SK-N-SH (cell line): ENCODE data around the gene DSTN. TPM values are rescaled to one million over a fixed set of nuclear protein-coding genes. Genes with fewer than 3 reads are reported as not detected.
A peak's percentile ranks its signal among the peaks of the same experiment; 100 is the strongest.

Experiments used
- CTCF ChIA-PET: fragments of 300-600, 350-600 bp; formaldehyde crosslinking; extraction: SDS; loops from one replicate; lab custom pipeline; 2021; lab: Yijun Ruan, JAX
- POLR2A ChIA-PET: fragments of 350-600 bp; sonication (Branson Sonifier 250); formaldehyde crosslinking; extraction: SDS; loops from one replicate; lab custom pipeline; 2020; ENCODE audit warnings: antibody characterized with exemption, inconsistent platforms; lab: Yijun Ruan, JAX
- DNase-seq: peaks from one replicate; pipeline ENCODE4 v3.0.0; 2012
- H2AFZ ChIP-seq: fragments of 200-600 bp; sonication (generic); 2 replicates; pipeline ENCODE4 v1.8.1; 2016; ENCODE audit warnings: antibody characterized with exemption, mild to moderate bottlenecking, low read depth
- H3F3A ChIP-seq: fragments of 200-600 bp; sonication (generic); replicated peaks from 2 replicates; pipeline ENCODE3; 2016; ENCODE audit warnings: antibody characterized with exemption, mild to moderate bottlenecking; ENCODE audit not compliant: insufficient read depth
- H3K27ac ChIP-seq, 2 experiments: fragments of 200-500 bp in 1 of 2; fragments of 200-600 bp in 1 of 2; sonication (Bioruptor generic) in 1 of 2; sonication (generic), shearing (Covaris generic) in 1 of 2; 2 replicates each; pipeline versions ENCODE4 v1.5.1 to v1.6.1; 2014 to 2016; ENCODE audit warnings: low read depth in 2 of 2, inconsistent platforms in 1 of 2, low read length in 1 of 2, mild to moderate bottlenecking in 1 of 2, mixed read lengths in 1 of 2
- H3K27me3 ChIP-seq: fragments of 200-600 bp; sonication (generic), shearing (Covaris generic); 2 replicates; pipeline ENCODE4 v1.6.1; 2016; ENCODE audit warnings: mixed run types; ENCODE audit not compliant: insufficient read depth
- H3K36me3 ChIP-seq, 2 experiments: fragments of 200-500 bp in 1 of 2; fragments of 200-600 bp in 1 of 2; sonication (Bioruptor generic) in 1 of 2; sonication (generic) in 1 of 2; replicated peaks in 1 of 2; 2 replicates each; pipeline versions ENCODE3 to v1.5.1; 2014 to 2016; ENCODE audit warnings: low read length in 1 of 2, mild to moderate bottlenecking in 1 of 2; ENCODE audit not compliant: insufficient read depth in 2 of 2, control insufficient read depth in 1 of 2
- H3K4me1 ChIP-seq, 2 experiments: fragments of 200-500 bp in 1 of 2; fragments of 200-600 bp in 1 of 2; sonication (Bioruptor generic) in 1 of 2; sonication (generic), shearing (Covaris generic) in 1 of 2; 2 replicates each; pipeline versions ENCODE4 v1.5.1 to v1.6.1; 2014 to 2016; ENCODE audit warnings: low read depth in 1 of 2, low read length in 1 of 2, mixed run types in 1 of 2; ENCODE audit not compliant: insufficient read depth in 2 of 2, control insufficient read depth in 1 of 2
- H3K4me2 ChIP-seq: fragments of 200-600 bp; sonication (generic), shearing (Covaris generic); 2 replicates; pipeline ENCODE4 v1.6.1; 2017; ENCODE audit warnings: mixed run types
- H3K4me3 ChIP-seq, 2 experiments: fragments of 200-500 bp in 1 of 2; fragments of 200-600 bp in 1 of 2; sonication (Bioruptor generic) in 1 of 2; sonication (generic), shearing (Covaris generic) in 1 of 2; 2 replicates each; pipeline versions ENCODE4 v1.5.1 to v1.8.1; 2014 to 2016; ENCODE audit warnings: low read depth in 2 of 2, inconsistent platforms in 1 of 2, low read length in 1 of 2, mild to moderate bottlenecking in 1 of 2, mixed read lengths in 1 of 2, moderate library complexity in 1 of 2
- H3K79me2 ChIP-seq: fragments of 200-600 bp; sonication (generic); 2 replicates; pipeline ENCODE4 v1.8.1; 2017; ENCODE audit warnings: mild to moderate bottlenecking; ENCODE audit not compliant: insufficient read depth
- H3K9ac ChIP-seq: fragments of 200-600 bp; sonication (generic); 2 replicates; pipeline ENCODE4 v1.6.1; 2017; ENCODE audit warnings: mixed run types
- H3K9me2 ChIP-seq: fragments of 200-600 bp; sonication (generic); 2 replicates; pipeline ENCODE4 v1.6.1; 2017; ENCODE audit warnings: mixed run types
- H3K9me3 ChIP-seq: fragments of 200-600 bp; sonication (generic); 2 replicates; pipeline ENCODE4 v1.6.1; 2017; ENCODE audit warnings: mixed run types, mild to moderate bottlenecking, moderate library complexity
- H4K20me1 ChIP-seq: fragments of 200-600 bp; sonication (generic); 2 replicates; pipeline ENCODE4 v1.6.1; 2017; ENCODE audit warnings: mild to moderate bottlenecking, mixed run types; ENCODE audit not compliant: insufficient read depth
- EP300 ChIP-seq, 2 experiments: IDR thresholded peaks; 2 replicates each; pipeline versions ENCODE4 v1.4.0 to v1.6.1; 2012; ENCODE audit warnings: borderline replicate concordance in 1 of 2, low read depth in 1 of 2, low read length in 1 of 2
- FOXJ3 ChIP-seq: sonication (generic); formaldehyde crosslinking; IDR thresholded peaks from 2 replicates; pipeline ENCODE4 v1.5.1; 2020; ENCODE audit warnings: mild to moderate bottlenecking, missing genetic modification reagents
- FOXM1 ChIP-seq: IDR thresholded peaks from 2 replicates; pipeline ENCODE4 v1.4.0; 2012; ENCODE audit warnings: low read depth, mild to moderate bottlenecking
- GABPA ChIP-seq: IDR thresholded peaks from 2 replicates; pipeline ENCODE4 v1.4.0; 2012; ENCODE audit warnings: low read depth, mild to moderate bottlenecking
- MEF2A ChIP-seq: IDR thresholded peaks from 2 replicates; pipeline ENCODE4 v1.4.0; 2012; ENCODE audit warnings: low read depth, borderline replicate concordance
- MXI1 ChIP-seq: IDR thresholded peaks from 2 replicates; pipeline ENCODE4 v1.6.1; 2012; ENCODE audit warnings: mild to moderate bottlenecking, low read depth, low read length, improper control_type of control experiment
- POLR2AphosphoS5 ChIP-seq: IDR thresholded peaks from 2 replicates; pipeline ENCODE4 v1.6.1; 2012; ENCODE audit warnings: low read depth, low read length
- RAD21 ChIP-seq: IDR thresholded peaks from 2 replicates; pipeline ENCODE4 v1.6.1; 2012; ENCODE audit warnings: mild to moderate bottlenecking, low read length
- RCOR1 ChIP-seq: fragments of 150-350 bp; IDR thresholded peaks from 2 replicates; pipeline ENCODE4 v1.6.1; 2017; ENCODE audit warnings: antibody characterized with exemption, low read length
- RFX5 ChIP-seq: IDR thresholded peaks from 2 replicates; pipeline ENCODE4 v1.6.1; 2012; ENCODE audit warnings: mild to moderate bottlenecking, improper control_type of control experiment, low read length
- RXRA ChIP-seq: IDR thresholded peaks from 2 replicates; pipeline ENCODE4 v1.4.0; 2012; ENCODE audit warnings: low read depth, mild to moderate bottlenecking, borderline replicate concordance
- SIN3A ChIP-seq: IDR thresholded peaks from 2 replicates; pipeline ENCODE4 v1.6.1; 2012; ENCODE audit warnings: low read depth, mild to moderate bottlenecking, low read length, moderate library complexity, borderline replicate concordance
- SMC3 ChIP-seq: IDR thresholded peaks from 2 replicates; pipeline ENCODE4 v1.6.1; 2012; ENCODE audit warnings: low read depth, low read length, improper control_type of control experiment
- WGBS: methylation state at CpG from one replicate; pipeline ENCODE4 v1.1.6; 2017; ENCODE audit warnings: low lambda C conversion rate; 5-methylcytosine and 5-hydroxymethylcytosine counted together
- polyA plus RNA-seq, 3 experiments: library from polyadenylated mRNA; depleted of rRNA; stranded (reverse); fragments of >200 nt; gene quantifications; 2 replicates each; pipeline ENCODE4 v1.2.3, GENCODE V29; 2012
- TF ChIP-seq, protein P1 (sequence below): IDR thresholded peaks from 2 replicates; pipeline ENCODE4 v1.4.0; 2012; ENCODE audit warnings: low read depth
- TF ChIP-seq, protein P2 (sequence below): fragments of 150-350 bp; IDR thresholded peaks from 2 replicates; pipeline ENCODE4 v1.6.1; 2016; ENCODE audit warnings: mild to moderate bottlenecking, low read depth, low read length
- TF ChIP-seq, protein P3 (sequence below): fragments of 200-600 bp; sonication (generic); IDR thresholded peaks from 2 replicates; pipeline ENCODE4 v1.6.1; 2017; ENCODE audit warnings: antibody characterized with exemption, mild to moderate bottlenecking, moderate library complexity

DSTN gene
- polyA plus RNA-seq, 1 of the 3 experiments (the other 2 are of a cell fraction), result 167 TPM

DNA sequence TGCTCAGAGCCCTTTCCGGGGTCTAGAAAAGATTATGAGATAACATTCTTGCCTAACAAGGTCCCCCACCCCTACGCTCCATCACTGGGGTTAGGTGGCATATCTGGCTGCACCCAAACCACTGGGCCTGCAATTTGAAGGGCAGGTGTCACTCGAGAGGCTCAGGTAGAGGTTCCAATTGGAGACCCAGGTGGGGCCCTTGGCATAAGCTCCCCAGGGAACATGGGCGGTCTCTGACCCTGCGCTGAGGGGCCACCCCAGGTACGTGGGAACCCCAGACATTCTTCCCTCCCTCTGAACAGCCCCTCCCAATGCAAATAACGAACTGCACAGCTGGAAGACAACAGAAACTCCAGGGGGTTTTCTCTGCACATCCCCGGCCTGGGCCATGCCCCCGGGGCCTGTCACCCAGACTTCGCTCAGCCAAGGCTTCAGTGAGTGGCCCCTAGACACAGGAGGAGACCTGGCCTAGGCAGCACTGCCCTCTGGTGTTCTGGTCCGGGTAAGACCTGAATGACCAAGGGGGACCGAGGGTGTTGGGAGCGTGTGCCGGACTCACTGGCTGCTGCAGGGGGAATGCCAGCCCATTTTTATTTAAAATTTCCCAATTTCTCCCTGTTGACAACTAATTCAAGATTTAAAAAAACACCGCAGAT, 47.5 kb downstream of the DSTN start:
- POLR2A ChIA-PET, result no interaction called here
- DNase-seq, result peak; percentile 91
- no peaks in the 10 kb centered on the region for H3K9me3 ChIP-seq
- TF ChIP-seq FOXM1 (no peak), MXI1 (no peak), RXRA (no peak), SMC3 (peak; percentile 94), SIN3A (no peak), FOXJ3 (CRISPR knock-in tag) (no peak), MEF2A (no peak), RAD21 (peak; percentile 92), EP300 (IDR thresholded peaks at IDR 0.05; ENCODE audit: borderline replicate concordance in 1 of 2, low read depth in 1 of 2, low read length in 1 of 2) (no peak), POLR2AphosphoS5 (no peak), GABPA (no peak), RFX5 (no peak), RCOR1 (0 out of 2 replicates have a peak, but pooled peaks have one; percentile 14)
- TF ChIP-seq, protein P1, sequence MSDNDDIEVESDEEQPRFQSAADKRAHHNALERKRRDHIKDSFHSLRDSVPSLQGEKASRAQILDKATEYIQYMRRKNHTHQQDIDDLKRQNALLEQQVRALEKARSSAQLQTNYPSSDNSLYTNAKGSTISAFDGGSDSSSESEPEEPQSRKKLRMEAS, result no peak
- TF ChIP-seq, protein P2, sequence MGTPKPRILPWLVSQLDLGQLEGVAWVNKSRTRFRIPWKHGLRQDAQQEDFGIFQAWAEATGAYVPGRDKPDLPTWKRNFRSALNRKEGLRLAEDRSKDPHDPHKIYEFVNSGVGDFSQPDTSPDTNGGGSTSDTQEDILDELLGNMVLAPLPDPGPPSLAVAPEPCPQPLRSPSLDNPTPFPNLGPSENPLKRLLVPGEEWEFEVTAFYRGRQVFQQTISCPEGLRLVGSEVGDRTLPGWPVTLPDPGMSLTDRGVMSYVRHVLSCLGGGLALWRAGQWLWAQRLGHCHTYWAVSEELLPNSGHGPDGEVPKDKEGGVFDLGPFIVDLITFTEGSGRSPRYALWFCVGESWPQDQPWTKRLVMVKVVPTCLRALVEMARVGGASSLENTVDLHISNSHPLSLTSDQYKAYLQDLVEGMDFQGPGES, result no peak
- TF ChIP-seq, protein P3, sequence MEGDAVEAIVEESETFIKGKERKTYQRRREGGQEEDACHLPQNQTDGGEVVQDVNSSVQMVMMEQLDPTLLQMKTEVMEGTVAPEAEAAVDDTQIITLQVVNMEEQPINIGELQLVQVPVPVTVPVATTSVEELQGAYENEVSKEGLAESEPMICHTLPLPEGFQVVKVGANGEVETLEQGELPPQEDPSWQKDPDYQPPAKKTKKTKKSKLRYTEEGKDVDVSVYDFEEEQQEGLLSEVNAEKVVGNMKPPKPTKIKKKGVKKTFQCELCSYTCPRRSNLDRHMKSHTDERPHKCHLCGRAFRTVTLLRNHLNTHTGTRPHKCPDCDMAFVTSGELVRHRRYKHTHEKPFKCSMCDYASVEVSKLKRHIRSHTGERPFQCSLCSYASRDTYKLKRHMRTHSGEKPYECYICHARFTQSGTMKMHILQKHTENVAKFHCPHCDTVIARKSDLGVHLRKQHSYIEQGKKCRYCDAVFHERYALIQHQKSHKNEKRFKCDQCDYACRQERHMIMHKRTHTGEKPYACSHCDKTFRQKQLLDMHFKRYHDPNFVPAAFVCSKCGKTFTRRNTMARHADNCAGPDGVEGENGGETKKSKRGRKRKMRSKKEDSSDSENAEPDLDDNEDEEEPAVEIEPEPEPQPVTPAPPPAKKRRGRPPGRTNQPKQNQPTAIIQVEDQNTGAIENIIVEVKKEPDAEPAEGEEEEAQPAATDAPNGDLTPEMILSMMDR, result peak; percentile 72
- TF ChIP-seq, all 33 proteins: peak for 4
- H3F3A ChIP-seq, result no peaks in the 10 kb centered on the region
- no peaks in the 10 kb centered on the region for H4K20me1 ChIP-seq
- H3K9me2 ChIP-seq, result no peaks in the 10 kb centered on the region
- no peaks in the 10 kb centered on the region for H3K27me3 ChIP-seq
- no peak overlapping the region for H3K4me3 ChIP-seq
- H3K36me3 ChIP-seq, result peaks cover 0 to 56% of the 10 kb centered on the region in 2 experiments
- H3K9ac ChIP-seq, result no peak overlapping the region
- H3K4me2 ChIP-seq, result no peak overlapping the region
- no peak overlapping the region for H2AFZ ChIP-seq
- no peaks in the 10 kb centered on the region for H3K79me2 ChIP-seq
- CTCF ChIA-PET, result interaction anchor here (0.5 to 8.7 kb wide), 35 partner anchors 10 to 816 kb away, joined by 3 to 96 read pairs (median 4); partner anchors contain the start of genes BFSP1 and DSTN
- no peaks in the 10 kb centered on the region for H3K4me1 ChIP-seq
- no peak overlapping the region for H3K27ac ChIP-seq
- 65% methylated on average over 11 of the region's 15 CpGs for WGBS
